Lung (tissue), 12 donors: ENCODE results near the gene TAMALIN. TPM values are rescaled to one million over a fixed set of nuclear protein-coding genes. Genes with fewer than 3 reads are reported as not detected.
A peak's percentile ranks its signal among the peaks of the same experiment; 100 is the strongest.

Source experiments
- ATAC-seq: fragments of 200-7000 bp; cut with Tn5 transposase; one replicate; pipeline ENCODE4 v1.9.1; 2020; ENCODE audit warnings: moderate number of reproducible peaks; ENCODE audit not compliant: insufficient read depth, low FRiP score
- DNase-seq, 3 donors: peaks; one replicate each; pipeline ENCODE4 v3.0.0-alpha.2; 2013 to 2017
- H3K27ac ChIP-seq, 2 donors: one replicate each; pipeline ENCODE4 v1.5.1; 2013; ENCODE audit warnings: mild to moderate bottlenecking in 2 of 2, moderate library complexity in 2 of 2, control low read depth in 1 of 2, inconsistent platforms in 1 of 2, low read depth in 1 of 2, low read length in 1 of 2
- H3K27me3 ChIP-seq, 3 donors: one replicate each; pipeline ENCODE4 v1.5.1; 2013; ENCODE audit warnings: low read length in 2 of 3; ENCODE audit not compliant: control insufficient read depth in 3 of 3, insufficient read depth in 3 of 3
- H3K36me3 ChIP-seq, 4 donors: one replicate each; pipeline ENCODE4 v1.5.1; 2013; ENCODE audit warnings: low read length in 4 of 4, mild to moderate bottlenecking in 1 of 4, moderate library complexity in 1 of 4; ENCODE audit not compliant: control insufficient read depth in 4 of 4, insufficient read depth in 4 of 4
- H3K4me1 ChIP-seq, 5 donors: one replicate each; pipeline ENCODE4 v1.5.1; 2013; ENCODE audit warnings: low read length in 5 of 5, mild to moderate bottlenecking in 2 of 5, moderate library complexity in 1 of 5; ENCODE audit not compliant: control insufficient read depth in 5 of 5, insufficient read depth in 5 of 5
- H3K4me3 ChIP-seq: one replicate; pipeline ENCODE4 v1.5.1; 2013; ENCODE audit warnings: mild to moderate bottlenecking, control low read depth, moderate library complexity
- H3K9ac ChIP-seq, 2 donors: one replicate each; pipeline ENCODE4 v1.5.1; 2013; ENCODE audit warnings: low read length in 2 of 2, control low read depth in 1 of 2; ENCODE audit not compliant: insufficient read depth in 1 of 2
- H3K9me3 ChIP-seq, 4 donors: one replicate each; pipeline ENCODE4 v1.5.1; 2013; ENCODE audit warnings: low read length in 3 of 4, mild to moderate bottlenecking in 1 of 4, moderate library complexity in 1 of 4; ENCODE audit not compliant: control insufficient read depth in 4 of 4, insufficient read depth in 3 of 4
- CTCF ChIP-seq: IDR thresholded peaks from 2 replicates; pipeline ENCODE4 v1.5.1; 2012; ENCODE audit warnings: mild to moderate bottlenecking; ENCODE audit errors: control extremely low read depth, extremely low read depth
- WGBS, 2 donors: extraction: QIAGEN DNeasy Blood & Tissue Kit; methylation state at CpG; one replicate each; pipeline ENCODE4 v1.1.7; 2013; 5-methylcytosine and 5-hydroxymethylcytosine counted together
- polyA plus RNA-seq, 2 donors: library from polyadenylated mRNA; stranded (reverse); fragments of 200-250 nt; gene quantifications; one replicate each; pipeline ENCODE4 v1.2.1, GENCODE V29; 2013
- total RNA-seq, 2 donors: library from RNA; depleted of rRNA in 1 of 2; stranded (reverse); fragments of >200 nt in 1 of 2; gene quantifications; one replicate each; pipeline ENCODE4 v1.2.1, GENCODE V29; 2014 to 2021
- donor health status: control.
- donor health status: control.
- donor health status: Bipolar disorder and iron deficiency.
- donor health status: healthy.
- donor health status: DM: yes; HTN: yes; CAD: no.

TAMALIN gene
- total and polyA plus RNA-seq, 4 donors = 31.4 to 84.0 (median 60.4) TPM

GRCh38 chr12:51970904-51971646 lies 35.7 kb upstream of the TAMALIN start:
- H3K4me3 ChIP-seq = no peak overlapping the region
- peak; percentile 5 for TF ChIP-seq CTCF
- H3K9me3 ChIP-seq = no peaks in the 10 kb centered on the region
- H3K27me3 ChIP-seq = no peaks in the 10 kb centered on the region
- H3K36me3 ChIP-seq = peaks cover 4 to 6% (median 5%) of the 10 kb centered on the region in 4 donors
- ATAC-seq (no peak), DNase-seq (peak; percentile 25 to 54 (median 51))
- H3K27ac ChIP-seq = peak overlapping the region in 1 of 2 donors; percentile 58
- H3K9ac ChIP-seq = no peak overlapping the region
- H3K4me1 ChIP-seq = peaks cover 7 to 39% (median 11%) of the 10 kb centered on the region in 5 donors
- 68 to 70% methylated on average over 13 of the region's 13 CpGs for WGBS, 2 donors

GRCh38 chr12:51971679-51972421 lies 34.9 kb upstream of the TAMALIN start:
- Histone ChIP-seq H3K9ac (no peak overlapping the region), H3K4me1 (peaks cover 7 to 45% (median 11%) of the 10 kb centered on the region in 5 donors), H3K27me3 (no peaks in the 10 kb centered on the region), H3K36me3 (peaks cover 5 to 12% (median 9%) of the 10 kb centered on the region in 4 donors), H3K4me3 (no peak overlapping the region), H3K27ac (no peak overlapping the region), H3K9me3 (no peaks in the 10 kb centered on the region)
- TF ChIP-seq CTCF = no peak
- 28 to 50% methylated on average over 4 of the region's 4 CpGs for WGBS, 2 donors
- DNase-seq (no peak), ATAC-seq (no peak)

- H3K4me1 ChIP-seq = peaks cover 7 to 45% (median 11%) of the 10 kb centered on the region in 5 donors
- peaks cover 5 to 14% (median 9%) of the 10 kb centered on the region in 4 donors for H3K36me3 ChIP-seq
- H3K9ac ChIP-seq = no peak overlapping the region
- no peak overlapping the region for H3K4me3 ChIP-seq
- no peaks in the 10 kb centered on the region for H3K27me3 ChIP-seq
- TF ChIP-seq CTCF = no peak
- no peak for ATAC-seq
- H3K9me3 ChIP-seq = no peaks in the 10 kb centered on the region
- WGBS, 2 donors = 27 to 58% methylated on average over 5 of the region's 5 CpGs
- DNase-seq = no peak
- peak overlapping the region in 1 of 2 donors; percentile 73 for H3K27ac ChIP-seq
Observed at GRCh38 chr12:51972422-51972812, 34.3 kb upstream of the TAMALIN start.
